Rectal smooth muscle tissue (tissue), 1 donor: ENCODE measurements around the gene STXBP6.
"Not testable (repeated sequence)": the region's sequence is repeated elsewhere in the genome, so short reads cannot be mapped to it uniquely, and the experiment has no call there.

Experiments used
- H3K27ac ChIP-seq: one replicate; pipeline ENCODE4 v1.7.0; 2013; ENCODE audit warnings: low read depth, low read length, inconsistent platforms
- H3K27me3 ChIP-seq: one replicate; pipeline ENCODE4 v1.7.0; 2013; ENCODE audit warnings: low read length; ENCODE audit not compliant: control insufficient read depth, insufficient read depth
- H3K36me3 ChIP-seq: one replicate; pipeline ENCODE4 v1.7.0; 2013; ENCODE audit warnings: low read length; ENCODE audit not compliant: control insufficient read depth, insufficient read depth
- H3K4me1 ChIP-seq: one replicate; pipeline ENCODE4 v1.7.0; 2013; ENCODE audit warnings: low read length; ENCODE audit not compliant: control insufficient read depth, insufficient read depth
- H3K4me3 ChIP-seq: one replicate; pipeline ENCODE4 v1.7.0; 2013; ENCODE audit warnings: low read length
- H3K9ac ChIP-seq: one replicate; pipeline ENCODE4 v1.7.0; 2013; ENCODE audit warnings: low read length

The STXBP6 gene

GRCh38 chr14:24839617-24840203 is 210.2 kb downstream of the STXBP6 start:
- Histone ChIP-seq H3K4me1 (no peaks in the 10 kb centered on the region), H3K9ac (no peak overlapping the region), H3K27me3 (no peaks in the 10 kb centered on the region), H3K36me3 (no peaks in the 10 kb centered on the region), H3K27ac (no peak overlapping the region), H3K4me3 (no peak overlapping the region)

- Histone ChIP-seq H3K36me3 (no peaks in the 10 kb centered on the region), H3K27ac (no peak overlapping the region), H3K27me3 (no peaks in the 10 kb centered on the region), H3K4me1 (no peaks in the 10 kb centered on the region), H3K9ac (no peak overlapping the region), H3K4me3 (no peak overlapping the region)
Measured at GRCh38 chr14:24838945-24839616, 210.9 kb downstream of the STXBP6 start.

- no peak overlapping the region for H3K27ac ChIP-seq
- no peak overlapping the region for H3K9ac ChIP-seq
- H3K4me3 ChIP-seq: no peak overlapping the region
- no peaks in the 10 kb centered on the region for H3K27me3 ChIP-seq
- H3K4me1 ChIP-seq: no peaks in the 10 kb centered on the region
- no peaks in the 10 kb centered on the region for H3K36me3 ChIP-seq
Measured at GRCh38 chr14:24837280-24838046, 212.5 kb downstream of the STXBP6 start.

- H3K4me1 ChIP-seq, H3K27me3 ChIP-seq: not testable (repeated sequence)
Measured at GRCh38 chr14:24836324-24836723, 213.6 kb downstream of the STXBP6 start.

GRCh38 chr14:24834956-24835355 is 215.0 kb downstream of the STXBP6 start:
- H3K36me3 ChIP-seq: no peaks in the 10 kb centered on the region
- no peak overlapping the region for H3K27ac ChIP-seq
- no peak overlapping the region for H3K4me3 ChIP-seq
- no peaks in the 10 kb centered on the region for H3K4me1 ChIP-seq
- no peaks in the 10 kb centered on the region for H3K27me3 ChIP-seq
- H3K9ac ChIP-seq: no peak overlapping the region

More at GRCh38 chr14:24836324-24836723, 213.6 kb downstream of the STXBP6 start:
- not testable (repeated sequence) for H3K27ac ChIP-seq, H3K36me3 ChIP-seq, H3K4me3 ChIP-seq, H3K9ac ChIP-seq

- Histone ChIP-seq H3K36me3 (no peaks in the 10 kb centered on the region), H3K4me1 (no peaks in the 10 kb centered on the region), H3K27ac (no peak overlapping the region), H3K4me3 (no peak overlapping the region), H3K27me3 (no peaks in the 10 kb centered on the region), H3K9ac (no peak overlapping the region)
Measured at GRCh38 chr14:24833385-24833784, 216.6 kb downstream of the STXBP6 start.

GRCh38 chr14:24831677-24832076 is 218.3 kb downstream of the STXBP6 start:
- Histone ChIP-seq H3K27ac (no peak overlapping the region), H3K4me1 (no peaks in the 10 kb centered on the region), H3K4me3 (no peak overlapping the region), H3K9ac (no peak overlapping the region), H3K36me3 (no peaks in the 10 kb centered on the region), H3K27me3 (no peaks in the 10 kb centered on the region)

- Histone ChIP-seq H3K27me3 (no peaks in the 10 kb centered on the region), H3K4me1 (no peaks in the 10 kb centered on the region), H3K27ac (no peak overlapping the region), H3K36me3 (no peaks in the 10 kb centered on the region), H3K4me3 (no peak overlapping the region), H3K9ac (no peak overlapping the region)
Measured at GRCh38 chr14:24829862-24830261, 220.1 kb downstream of the STXBP6 start.

GRCh38 chr14:24828486-24828885 is 221.5 kb downstream of the STXBP6 start:
- H3K4me3 ChIP-seq: no peak overlapping the region
- H3K27me3 ChIP-seq: no peaks in the 10 kb centered on the region
- H3K36me3 ChIP-seq: no peaks in the 10 kb centered on the region
- H3K4me1 ChIP-seq: no peaks in the 10 kb centered on the region
- no peak overlapping the region for H3K9ac ChIP-seq
- H3K27ac ChIP-seq: no peak overlapping the region

- Histone ChIP-seq H3K9ac (no peak overlapping the region), H3K4me1 (no peaks in the 10 kb centered on the region), H3K27me3 (no peaks in the 10 kb centered on the region), H3K27ac (no peak overlapping the region), H3K36me3 (no peaks in the 10 kb centered on the region), H3K4me3 (no peak overlapping the region)
Measured at GRCh38 chr14:24826390-24826789, 223.6 kb downstream of the STXBP6 start.

- H3K36me3 ChIP-seq: no peaks in the 10 kb centered on the region
- H3K27ac ChIP-seq: no peak overlapping the region
- no peak overlapping the region for H3K4me3 ChIP-seq
- H3K27me3 ChIP-seq: no peaks in the 10 kb centered on the region
- H3K9ac ChIP-seq: no peak overlapping the region
- no peaks in the 10 kb centered on the region for H3K4me1 ChIP-seq
Measured at GRCh38 chr14:24820616-24821015, 229.3 kb downstream of the STXBP6 start.

GRCh38 chr14:24818823-24819341 is 231.1 kb downstream of the STXBP6 start:
- Histone ChIP-seq H3K4me1 (no peaks in the 10 kb centered on the region), H3K9ac (no peak overlapping the region)

More at GRCh38 chr14:24818823-24819341, 231.1 kb downstream of the STXBP6 start:
- Histone ChIP-seq H3K27me3 (no peaks in the 10 kb centered on the region), H3K36me3 (no peaks in the 10 kb centered on the region), H3K27ac (no peak overlapping the region), H3K4me3 (no peak overlapping the region)
